BLaER1 (cell line): ENCODE measurements around the gene FBXO28.

Experiments
- H3K27ac ChIP-seq: shearing (Covaris generic); formaldehyde crosslinking; 2 replicates; pipeline ENCODE4 v1.8.1; 2022
- H3K27me3 ChIP-seq: shearing (Covaris generic); formaldehyde crosslinking; 2 replicates; pipeline ENCODE4 v1.8.1; 2022
- H3K36me3 ChIP-seq: shearing (Covaris generic); formaldehyde crosslinking; 2 replicates; pipeline ENCODE4 v1.8.1; 2022
- H3K4me1 ChIP-seq: shearing (Covaris generic); formaldehyde crosslinking; 2 replicates; pipeline ENCODE4 v1.8.1; 2022
- H3K4me2 ChIP-seq: shearing (Covaris generic); formaldehyde crosslinking; 2 replicates; pipeline ENCODE4 v1.8.1; 2022
- H3K4me3 ChIP-seq: shearing (Covaris generic); formaldehyde crosslinking; 2 replicates; pipeline ENCODE4 v1.8.1; 2022
- H3K9ac ChIP-seq: shearing (Covaris generic); formaldehyde crosslinking; 2 replicates; pipeline ENCODE4 v1.8.1; 2022
- H3K9me3 ChIP-seq: shearing (Covaris generic); formaldehyde crosslinking; 2 replicates; pipeline ENCODE4 v1.8.1; 2022
- H4K20me1 ChIP-seq: shearing (Covaris generic); formaldehyde crosslinking; 2 replicates; pipeline ENCODE4 v1.8.1; 2022
- Cebpa-rat ChIP-seq: shearing (Covaris generic); IDR thresholded peaks from 2 replicates; pipeline ENCODE4 v1.8.1; 2022

The FBXO28 gene

DNA sequence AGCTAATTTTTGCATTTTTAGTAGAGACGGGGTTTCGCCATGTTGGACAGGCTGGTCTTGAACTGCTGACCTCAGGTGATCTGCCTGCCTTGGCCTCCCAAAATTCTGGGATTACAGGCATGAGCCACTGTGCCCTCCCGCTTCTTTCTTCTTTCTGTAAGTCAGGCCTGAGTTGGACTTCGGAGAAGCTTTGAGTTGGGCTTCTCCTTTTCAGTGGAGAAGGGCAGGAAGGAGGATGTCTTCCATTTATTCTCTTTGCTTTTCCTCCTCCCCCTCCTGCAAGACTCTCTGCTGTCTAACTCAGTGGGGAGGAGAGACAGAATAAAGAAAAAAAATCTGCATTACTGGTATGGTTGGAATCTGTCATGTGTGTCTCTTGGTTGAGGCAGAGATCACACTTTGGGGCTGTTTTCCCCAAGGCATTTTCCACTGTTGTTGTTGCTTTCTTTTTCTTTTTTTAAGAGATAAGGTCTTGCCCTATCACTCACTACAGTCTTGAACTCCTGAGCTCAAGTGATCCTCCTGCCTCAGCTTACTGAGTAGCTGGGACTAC lies 55.9 kb downstream of the FBXO28 start:
- no peaks in the 10 kb centered on the region for H3K27me3 ChIP-seq
- peak overlapping the region; percentile 82 for H3K4me2 ChIP-seq

DNA sequence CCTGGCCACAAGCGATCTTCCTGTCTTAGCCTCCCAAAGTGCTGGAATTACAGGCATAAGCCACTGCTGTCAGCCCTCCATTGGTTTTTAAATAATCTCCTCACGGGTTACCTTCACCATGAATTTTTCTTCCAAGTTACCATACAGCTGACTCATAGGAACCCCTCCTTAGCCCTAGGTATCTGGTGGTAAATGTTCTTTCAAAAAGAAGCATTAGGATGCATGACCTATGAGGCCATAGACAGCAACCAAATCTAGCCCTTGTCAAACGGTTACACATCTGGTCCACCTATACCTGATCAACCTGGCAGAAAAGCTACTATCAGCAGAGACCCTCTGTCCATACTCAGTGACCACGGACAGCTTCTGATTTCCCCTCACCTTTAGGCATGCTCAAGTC lies 56.4 kb downstream of the FBXO28 start:
- no peak overlapping the region for H3K9ac ChIP-seq
- peak overlapping the region; percentile 45; the same call in 1 of the 2 replicates for H3K27ac ChIP-seq
- peaks cover 31% of the 10 kb centered on the region for H3K4me1 ChIP-seq
- no peaks in the 10 kb centered on the region for H4K20me1 ChIP-seq
- H3K36me3 ChIP-seq = no peaks in the 10 kb centered on the region
- no peaks in the 10 kb centered on the region for H3K9me3 ChIP-seq
- H3K4me3 ChIP-seq = no peak overlapping the region
- peak overlapping the region; percentile 82 for H3K4me2 ChIP-seq
- H3K27me3 ChIP-seq = 0 out of 2 replicates have a peak, but pooled peaks cover under 1% of the 10 kb centered on the region
- TF ChIP-seq Cebpa-rat = no peak

More for the DNA sequence above, 55.9 kb downstream of the FBXO28 start:
- H4K20me1 ChIP-seq = no peaks in the 10 kb centered on the region
- H3K9ac ChIP-seq = no peak overlapping the region
- peak overlapping the region; percentile 16; the same call in 1 of the 2 replicates for H3K4me3 ChIP-seq
- no peak for TF ChIP-seq Cebpa-rat
- H3K27ac ChIP-seq = peak overlapping the region; percentile 45
- no peaks in the 10 kb centered on the region for H3K9me3 ChIP-seq
- H3K36me3 ChIP-seq = no peaks in the 10 kb centered on the region
- H3K4me1 ChIP-seq = peaks cover 31% of the 10 kb centered on the region

- Histone ChIP-seq H3K27ac (no peak overlapping the region), H3K4me2 (peak overlapping the region; percentile 82), H3K4me1 (peaks cover 31% of the 10 kb centered on the region), H3K9ac (no peak overlapping the region), H4K20me1 (no peaks in the 10 kb centered on the region), H3K4me3 (no peak overlapping the region), H3K27me3 (0 out of 2 replicates have a peak, but pooled peaks cover 4% of the 10 kb centered on the region), H3K9me3 (no peaks in the 10 kb centered on the region), H3K36me3 (no peaks in the 10 kb centered on the region)
- TF ChIP-seq Cebpa-rat = no peak
Measured at GRCh38 chr1:224170748-224171478, 57.0 kb downstream of the FBXO28 start.

DNA sequence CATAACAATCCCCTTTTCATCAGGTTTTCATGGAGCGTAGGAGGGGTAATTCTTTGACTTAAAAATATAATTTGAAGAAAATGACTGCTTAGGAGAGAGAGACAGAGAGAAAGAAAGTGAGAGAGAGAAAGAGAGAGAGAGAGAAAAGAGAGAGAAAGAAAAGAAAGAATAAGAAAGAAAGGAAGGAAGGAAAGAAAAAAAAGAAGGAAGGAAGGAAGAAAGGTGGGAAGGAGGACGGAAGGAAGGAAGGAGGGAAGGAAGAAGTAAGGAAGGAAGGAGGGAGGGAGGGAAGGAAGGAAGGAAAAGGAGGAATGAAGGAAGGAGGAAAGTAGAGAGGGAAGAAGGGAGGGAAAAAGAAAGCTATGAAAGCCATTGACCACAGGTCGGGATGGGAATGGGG lies 58.3 kb downstream of the FBXO28 start:
- H3K36me3 ChIP-seq = no peaks in the 10 kb centered on the region
- H3K27me3 ChIP-seq = 0 out of 2 replicates have a peak, but pooled peaks cover 4% of the 10 kb centered on the region
- no peak overlapping the region for H3K27ac ChIP-seq
- H3K4me2 ChIP-seq = no peak overlapping the region
- H3K9ac ChIP-seq = no peak overlapping the region
- H3K4me1 ChIP-seq = peaks cover 31% of the 10 kb centered on the region
- H3K9me3 ChIP-seq = no peaks in the 10 kb centered on the region
- no peak for TF ChIP-seq Cebpa-rat
- H3K4me3 ChIP-seq = no peak overlapping the region
- H4K20me1 ChIP-seq = no peaks in the 10 kb centered on the region

GRCh38 chr1:224173523-224173922 lies 59.6 kb downstream of the FBXO28 start:
- H3K9me3 ChIP-seq = no peaks in the 10 kb centered on the region
- H3K4me3 ChIP-seq = no peak overlapping the region
- H3K27ac ChIP-seq = no peak overlapping the region
- no peak overlapping the region for H3K9ac ChIP-seq
- no peak overlapping the region for H3K4me2 ChIP-seq
- TF ChIP-seq Cebpa-rat = no peak
- H3K36me3 ChIP-seq = no peaks in the 10 kb centered on the region
- H3K27me3 ChIP-seq = 0 out of 2 replicates have a peak, but pooled peaks cover 4% of the 10 kb centered on the region
- H3K4me1 ChIP-seq = peaks cover 27% of the 10 kb centered on the region
- H4K20me1 ChIP-seq = no peaks in the 10 kb centered on the region

GRCh38 chr1:224175617-224176016 lies 61.7 kb downstream of the FBXO28 start:
- 0 out of 2 replicates have a peak, but pooled peaks cover 4% of the 10 kb centered on the region for H3K27me3 ChIP-seq
- TF ChIP-seq Cebpa-rat = no peak
- H3K36me3 ChIP-seq = no peaks in the 10 kb centered on the region
- H3K9ac ChIP-seq = no peak overlapping the region
- H3K4me2 ChIP-seq = no peak overlapping the region
- peaks cover 10% of the 10 kb centered on the region; the same call in 1 of the 2 replicates for H3K4me1 ChIP-seq
- no peak overlapping the region for H3K27ac ChIP-seq
- no peak overlapping the region for H3K4me3 ChIP-seq
- H4K20me1 ChIP-seq = no peaks in the 10 kb centered on the region
- no peaks in the 10 kb centered on the region for H3K9me3 ChIP-seq

GRCh38 chr1:224177356-224177999 lies 63.6 kb downstream of the FBXO28 start:
- Histone ChIP-seq H3K4me2 (no peak overlapping the region), H4K20me1 (no peaks in the 10 kb centered on the region), H3K4me1 (peaks cover 17% of the 10 kb centered on the region), H3K36me3 (no peaks in the 10 kb centered on the region), H3K9ac (no peak overlapping the region), H3K4me3 (no peak overlapping the region), H3K27me3 (0 out of 2 replicates have a peak, but pooled peaks cover 4% of the 10 kb centered on the region), H3K9me3 (no peaks in the 10 kb centered on the region), H3K27ac (no peak overlapping the region)
- TF ChIP-seq Cebpa-rat = no peak

DNA sequence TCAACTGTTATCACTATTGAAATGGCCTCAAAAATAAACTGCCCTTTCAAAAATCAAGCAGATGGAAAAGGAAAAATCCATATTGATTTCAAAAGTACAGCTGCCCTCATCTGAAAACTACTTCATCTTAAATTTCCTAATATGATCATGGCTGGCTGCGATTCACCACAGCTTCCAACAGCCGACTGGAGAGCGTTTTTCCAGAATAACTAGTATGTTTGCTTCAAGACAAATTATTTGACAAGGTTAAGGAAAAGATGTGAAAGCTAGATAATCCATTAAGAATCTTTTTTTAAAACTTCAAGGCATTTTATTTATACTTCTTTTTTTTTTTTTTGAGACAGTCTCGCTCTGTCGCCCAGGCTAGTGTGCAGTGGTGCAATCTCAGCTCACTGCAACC lies 65.0 kb downstream of the FBXO28 start:
- H3K4me3 ChIP-seq = no peak overlapping the region
- TF ChIP-seq Cebpa-rat = no peak
- 0 out of 2 replicates have a peak, but pooled peaks cover 4% of the 10 kb centered on the region for H3K27me3 ChIP-seq
- no peak overlapping the region for H3K4me2 ChIP-seq
- H3K9me3 ChIP-seq = no peaks in the 10 kb centered on the region
- H3K36me3 ChIP-seq = no peaks in the 10 kb centered on the region
- H4K20me1 ChIP-seq = no peaks in the 10 kb centered on the region; the same call in 1 of the 2 replicates
- H3K9ac ChIP-seq = no peak overlapping the region
- no peak overlapping the region for H3K27ac ChIP-seq
- H3K4me1 ChIP-seq = peaks cover 18% of the 10 kb centered on the region

GRCh38 chr1:224180783-224181452 lies 67.0 kb downstream of the FBXO28 start:
- H3K4me2 ChIP-seq = no peak overlapping the region
- H3K9ac ChIP-seq = no peak overlapping the region
- H4K20me1 ChIP-seq = peaks cover 19% of the 10 kb centered on the region
- no peak overlapping the region for H3K4me3 ChIP-seq
- peaks cover 37% of the 10 kb centered on the region for H3K4me1 ChIP-seq
- H3K27ac ChIP-seq = no peak overlapping the region
- H3K27me3 ChIP-seq = no peaks in the 10 kb centered on the region
- H3K9me3 ChIP-seq = no peaks in the 10 kb centered on the region
- H3K36me3 ChIP-seq = peaks cover 10% of the 10 kb centered on the region
- no peak for TF ChIP-seq Cebpa-rat
